GM23338 (cell line): ENCODE results near the gene CABLES2. TPM values are rescaled to one million over a fixed set of nuclear protein-coding genes. Genes with fewer than 3 reads are reported as not detected.

ENCODE experiments used
- ATAC-seq: fragments of 200-7000 bp; cut with Tn5 transposase; 3 replicates; pipeline ENCODE4 v1.9.1; 2020
- DNase-seq: peaks from one replicate; pipeline ENCODE4 v3.0.0-alpha.2; 2015; ENCODE audit warnings: low spot score
- H2AFZ ChIP-seq: fragments of 200-600 bp; sonication (generic); 2 replicates; pipeline ENCODE4 v1.8.0; 2016; ENCODE audit warnings: antibody characterized with exemption, mild to moderate bottlenecking, moderate library complexity
- H3F3A ChIP-seq: fragments of 200-600 bp; sonication (generic); replicated peaks from 2 replicates; pipeline ENCODE4 v1.8.0; 2017; ENCODE audit warnings: antibody characterized with exemption, mixed run types, low read depth
- H3K27ac ChIP-seq: fragments of 200-600 bp; sonication (generic); 2 replicates; pipeline ENCODE4 v1.6.1; 2016; ENCODE audit warnings: low read depth
- H3K27me3 ChIP-seq: fragments of 200-600 bp; sonication (generic); 2 replicates; pipeline ENCODE4 v1.8.0; 2016; ENCODE audit warnings: mild to moderate bottlenecking, mixed run types, moderate library complexity; ENCODE audit not compliant: insufficient read depth
- H3K36me3 ChIP-seq: fragments of 200-600 bp; sonication (generic); 2 replicates; pipeline ENCODE4 v1.8.0; 2016; ENCODE audit warnings: mild to moderate bottlenecking; ENCODE audit not compliant: insufficient read depth
- H3K4me1 ChIP-seq: fragments of 200-600 bp; sonication (generic); 2 replicates; pipeline ENCODE4 v1.8.0; 2016; ENCODE audit warnings: mild to moderate bottlenecking, moderate library complexity; ENCODE audit not compliant: insufficient read depth
- H3K4me2 ChIP-seq: fragments of 200-600 bp; sonication (generic); 2 replicates; pipeline ENCODE4 v1.7.1; 2017; ENCODE audit warnings: mixed run types
- H3K4me3 ChIP-seq: fragments of 200-600 bp; sonication (generic); 2 replicates; pipeline ENCODE4 v1.6.1; 2016; ENCODE audit warnings: mixed run types
- H3K79me2 ChIP-seq: fragments of 200-600 bp; sonication (generic); replicated peaks from 2 replicates; pipeline ENCODE4 v1.8.0; 2017; ENCODE audit warnings: mild to moderate bottlenecking; ENCODE audit not compliant: insufficient read depth
- H3K9me2 ChIP-seq: fragments of 200-600 bp; sonication (generic); 2 replicates; pipeline ENCODE4 v1.8.0; 2017; ENCODE audit not compliant: insufficient read depth
- H4K20me1 ChIP-seq: fragments of 200-600 bp; sonication (generic); replicated peaks from 2 replicates; pipeline ENCODE4 v1.8.0; 2017; ENCODE audit warnings: mild to moderate bottlenecking; ENCODE audit not compliant: insufficient read depth
- H3K27ac Mint-ChIP-seq: 2 replicates; pipeline ENCODE4 v1.8.0; 2020; ENCODE audit warnings: inconsistent platforms, mild to moderate bottlenecking, moderate library complexity, mixed read lengths
- H3K27me3 Mint-ChIP-seq: 3 replicates; pipeline ENCODE4 v1.8.0; 2022; ENCODE audit warnings: low read depth, mild to moderate bottlenecking, moderate library complexity, mixed read lengths, inconsistent platforms; ENCODE audit not compliant: insufficient read depth, poor library complexity
- H3K36me3 Mint-ChIP-seq: 3 replicates; pipeline ENCODE4 v1.8.0; 2021; ENCODE audit warnings: low read depth, mild to moderate bottlenecking, inconsistent platforms, moderate library complexity, mixed read lengths
- H3K4me1 Mint-ChIP-seq: 3 replicates; pipeline ENCODE4 v1.8.0; 2020; ENCODE audit warnings: mild to moderate bottlenecking, inconsistent platforms, mixed read lengths
- H3K4me3 Mint-ChIP-seq: 3 replicates; pipeline ENCODE4 v1.8.0; 2021; ENCODE audit warnings: moderate library complexity, mild to moderate bottlenecking, inconsistent platforms, mixed read lengths
- H3K9me3 Mint-ChIP-seq: 3 replicates; pipeline ENCODE4 v1.8.0; 2020; ENCODE audit warnings: moderate library complexity, mild to moderate bottlenecking, inconsistent platforms, mixed read lengths
- CREB1 ChIP-seq: fragments of 250-450 bp; sonication (Bioruptor Pico); IDR thresholded peaks from 2 replicates; pipeline ENCODE4 v1.5.0; 2020; ENCODE audit warnings: low read depth, mild to moderate bottlenecking, moderate library complexity
- CTCF ChIP-seq, 2 experiments: fragments of 200-600 bp in 1 of 2; sonication (generic) in 1 of 2; conservative IDR thresholded peaks; 2 replicates each; pipeline versions ENCODE4 v1.5.1 to v1.6.1; 2016 to 2017; ENCODE audit warnings: antibody characterized with exemption in 2 of 2, low read depth in 2 of 2, mild to moderate bottlenecking in 2 of 2, moderate library complexity in 1 of 2
- ETS1 ChIP-seq: IDR thresholded peaks from 2 replicates; pipeline ENCODE4 v1.6.1; 2016; ENCODE audit warnings: antibody characterized with exemption
- EZH2 ChIP-seq: fragments of 200-600 bp; sonication (generic); IDR thresholded peaks from one replicate; pipeline ENCODE4 v1.8.0; 2017; ENCODE audit warnings: antibody characterized with exemption, mild to moderate bottlenecking, low read depth; ENCODE audit not compliant: unreplicated experiment
- EZH2phosphoT487 ChIP-seq: fragments of 200-600 bp; sonication (generic); IDR thresholded peaks from one replicate; pipeline ENCODE4 v1.8.1; 2018; ENCODE audit warnings: antibody characterized with exemption; ENCODE audit not compliant: unreplicated experiment
- JUNB ChIP-seq: IDR thresholded peaks from one replicate; pipeline ENCODE4 v1.6.1; 2016; ENCODE audit warnings: antibody characterized with exemption; ENCODE audit not compliant: unreplicated experiment
- NANOG ChIP-seq: IDR thresholded peaks from 2 replicates; pipeline ENCODE4 v1.6.1; 2016; ENCODE audit warnings: antibody characterized with exemption, borderline replicate concordance
- POLR2AphosphoS5 ChIP-seq: IDR thresholded peaks from 2 replicates; pipeline ENCODE4 v1.6.1; 2016; ENCODE audit warnings: antibody characterized with exemption, low read depth
- REST ChIP-seq: IDR thresholded peaks from one replicate; pipeline ENCODE4 v1.6.1; 2018; ENCODE audit warnings: antibody characterized with exemption; ENCODE audit not compliant: unreplicated experiment
- STAT1 ChIP-seq: IDR thresholded peaks from one replicate; pipeline ENCODE4 v1.6.1; 2016; ENCODE audit warnings: antibody characterized with exemption; ENCODE audit not compliant: unreplicated experiment
- ZNF114 ChIP-seq: fragments of 250-450 bp; sonication (Bioruptor Pico); IDR thresholded peaks from 2 replicates; pipeline ENCODE4 v1.5.0; 2020; ENCODE audit warnings: mild to moderate bottlenecking, moderate library complexity
- ZNF331 ChIP-seq: fragments of 250-450 bp; sonication (Bioruptor Pico); IDR thresholded peaks from 2 replicates; pipeline ENCODE4 v1.5.0; 2020; ENCODE audit warnings: low read depth, mild to moderate bottlenecking, moderate library complexity
- ZNF462 ChIP-seq: fragments of 250-450 bp; sonication (Bioruptor Pico); IDR thresholded peaks from 2 replicates; pipeline ENCODE4 v1.5.0; 2020; ENCODE audit warnings: mild to moderate bottlenecking, moderate library complexity
- polyA plus RNA-seq: library from polyadenylated mRNA; unstranded; fragments of >200 nt; fragmentation: Nextera tagmentation; extraction: Ambion mirVana; gene quantifications from 2 replicates; pipeline ENCODE4 v1.2.1, GENCODE V29; 2016
- total RNA-seq: library from RNA; depleted of rRNA; stranded (reverse); fragments of >200 nt; shearing (Covaris generic); gene quantifications from 2 replicates; pipeline ENCODE4 v1.2.3, GENCODE V29; 2014

The CABLES2 gene
- total and polyA plus RNA-seq, 2 experiments from 2014 or later, result 4.3 to 12.7 TPM

GRCh38 chr20:62372042-62372993 lies 34.8 kb downstream of the CABLES2 start:
- Histone ChIP-seq H3K36me3 (no peaks in the 10 kb centered on the region), H3K9me2 (no peaks in the 10 kb centered on the region), H3K4me1 (peaks cover 37% of the 10 kb centered on the region), H2AFZ (no peak overlapping the region), H3K4me3 (no peak overlapping the region), H3K27me3 (no peaks in the 10 kb centered on the region), H3F3A (peaks cover 13% of the 10 kb centered on the region; the same call in 1 of the 2 replicates), H4K20me1 (no peaks in the 10 kb centered on the region), H3K79me2 (no peaks in the 10 kb centered on the region), H3K4me2 (no peak overlapping the region), H3K27ac (no peak overlapping the region)
- no peak overlapping the region for H3K27ac Mint-ChIP-seq
- no peak overlapping the region; the same call in 2 of the 3 replicates for H3K4me3 Mint-ChIP-seq
- DNase-seq, result no peak
- H3K9me3 Mint-ChIP-seq, result no peaks in the 10 kb centered on the region; the same call in 2 of the 3 replicates
- H3K4me1 Mint-ChIP-seq, result peaks cover 42% of the 10 kb centered on the region
- TF ChIP-seq ZNF331 (CRISPR knock-in tag) (no peak), REST (no peak), ZNF114 (CRISPR knock-in tag) (no peak), EZH2phosphoT487 (no peak), ETS1 (no peak), POLR2AphosphoS5 (no peak), ZNF462 (no peak), NANOG (no peak), STAT1 (no peak), CREB1 (CRISPR knock-in tag) (no peak), CTCF (conservative IDR thresholded peaks at IDR 0.05; ENCODE audit: low read depth in 2 of 2) (no peak), EZH2 (no peak), JUNB (no peak)
- peaks cover 24% of the 10 kb centered on the region for H3K27me3 Mint-ChIP-seq
- no peak for ATAC-seq
- peaks cover 2% of the 10 kb centered on the region; the same call in 2 of the 3 replicates for H3K36me3 Mint-ChIP-seq
